HepG2 (cell line): ENCODE results near the gene EPB41L4A. TPM values are rescaled to one million over a fixed set of nuclear protein-coding genes. Genes with fewer than 3 reads are reported as not detected.

ENCODE experiments used
- ETV5 ChIP-seq: IDR thresholded peaks from 2 replicates; pipeline ENCODE4 v1.6.1; 2018; ENCODE audit warnings: missing biosample characterization, missing genetic modification reagents, inconsistent platforms, borderline replicate concordance
- MLXIP ChIP-seq: sonication (generic); formaldehyde crosslinking; IDR thresholded peaks from 2 replicates; pipeline ENCODE4 v1.9.0; 2021; ENCODE audit warnings: missing genetic modification reagents, borderline replicate concordance
- MXD4 ChIP-seq: IDR thresholded peaks from 2 replicates; pipeline ENCODE4 v1.6.1; 2016; ENCODE audit warnings: mild to moderate bottlenecking, missing biosample characterization, missing genetic modification reagents
- NFE2 ChIP-seq: sonication (generic); formaldehyde crosslinking; IDR thresholded peaks from 2 replicates; pipeline ENCODE4 v1.4.0; 2020; ENCODE audit warnings: missing genetic modification reagents
- SALL2 ChIP-seq: sonication (generic); formaldehyde crosslinking; IDR thresholded peaks from 2 replicates; pipeline ENCODE4 v1.8.1; 2023; ENCODE audit warnings: mild to moderate bottlenecking, missing genetic modification reagents, inconsistent platforms
- SNRNP70 ChIP-seq: fragments of 200-400 bp; formaldehyde crosslinking; IDR thresholded peaks from 2 replicates; pipeline ENCODE4 v1.6.1; 2017; ENCODE audit warnings: mild to moderate bottlenecking, low read depth, low read length, moderate library complexity
- ZFX ChIP-seq: sonication (generic); formaldehyde crosslinking; IDR thresholded peaks from 2 replicates; pipeline ENCODE4 v1.4.0; 2020; ENCODE audit warnings: mild to moderate bottlenecking, low read depth, missing genetic modification reagents, moderate library complexity
- ZNF232 ChIP-seq: sonication (generic); formaldehyde crosslinking; IDR thresholded peaks from 2 replicates; pipeline ENCODE4 v1.4.0; 2020; ENCODE audit warnings: missing genetic modification reagents, borderline replicate concordance
- ZNF646 ChIP-seq: sonication (generic); formaldehyde crosslinking; IDR thresholded peaks from 2 replicates; pipeline ENCODE4 v1.9.0; 2021; ENCODE audit warnings: mild to moderate bottlenecking, missing genetic modification reagents
- polyA plus RNA-seq, 8 experiments: library from polyadenylated mRNA; depleted of rRNA in 3 of 8; stranded (reverse) in 7 of 8; unstranded in 1 of 8; fragments of >200 nt; fragmentation: Illumina TruSeq in 4 of 8; extraction: Trizol in 4 of 8; gene quantifications; 2 replicates each; pipeline versions ENCODE4 v1.2.1 to v1.2.3, GENCODE V29; 2011 to 2016; ENCODE audit warnings: low read depth in 4 of 8, missing spikeins in 1 of 8, mixed read lengths in 1 of 8; ENCODE audit not compliant: insufficient read depth in 1 of 8
- total RNA-seq, 5 experiments: library from RNA; depleted of rRNA; stranded (reverse); fragments of >200 nt; fragmentation: Illumina TruSeq; extraction: Trizol; gene quantifications; 2 replicates each; pipeline ENCODE4 v1.2.3, GENCODE V29; 2016; ENCODE audit warnings: low read depth in 1 of 5

EPB41L4A gene
- total and polyA plus RNA-seq, 2 of the 13 experiments (the other 11 are each of a cell fraction or from before 2014, with no cell fraction given) = 0.07 TPM; not detected in 1

GRCh38 chr5:112217843-112218579 lies 201.1 kb downstream of the EPB41L4A start (continued):
- TF ChIP-seq ZNF646 (no peak), NFE2 (no peak), SALL2 (CRISPR knock-in tag) (no peak), ETV5 (no peak), MXD4 (CRISPR knock-in tag) (no peak), SNRNP70 (no peak), ZFX (CRISPR knock-in tag) (no peak), ZNF232 (no peak), MLXIP (no peak)
